Spleen (tissue), 11 donors: ENCODE measurements around the gene PCNX2. TPM values are rescaled to one million over a fixed set of nuclear protein-coding genes. Genes with fewer than 3 reads are reported as not detected.

Source experiments
- DNase-seq: peaks from one replicate; pipeline ENCODE4 v3.0.0-alpha.2; 2020
- H3K27ac ChIP-seq, 8 donors: fragments of 200-600 bp; sonication (generic) in 7 of 8; 1 replicate in 4 of 8; 2 replicates in 4 of 8; pipeline versions ENCODE4 v1.5.0 to v1.8.0; 2016 to 2021; ENCODE audit warnings: inconsistent platforms in 4 of 8, mild to moderate bottlenecking in 4 of 8, moderate library complexity in 1 of 8
- H3K27me3 ChIP-seq, 7 donors: fragments of 200-600 bp; sonication (generic) in 6 of 7; replicated peaks in 1 of 7; 1 replicate in 4 of 7; 2 replicates in 3 of 7; pipeline versions ENCODE4 v1.5.0 to v1.8.0; 2016 to 2021; ENCODE audit warnings: inconsistent platforms in 3 of 7, mild to moderate bottlenecking in 1 of 7
- H3K36me3 ChIP-seq, 6 donors: fragments of 200-600 bp; sonication (generic) in 5 of 6; 1 replicate in 4 of 6; 2 replicates in 2 of 6; pipeline versions ENCODE4 v1.5.0 to v1.8.0; 2016 to 2021; ENCODE audit warnings: inconsistent platforms in 2 of 6
- H3K4me1 ChIP-seq, 6 donors: fragments of 200-600 bp; sonication (generic) in 5 of 6; 1 replicate in 3 of 6; 2 replicates in 3 of 6; pipeline versions ENCODE4 v1.5.0 to v1.8.0; 2016 to 2021; ENCODE audit warnings: inconsistent platforms in 3 of 6
- H3K4me3 ChIP-seq, 8 donors: fragments of 200-600 bp; sonication (generic) in 7 of 8; 1 replicate in 4 of 8; 2 replicates in 4 of 8; pipeline versions ENCODE4 v1.5.0 to v1.8.0; 2016 to 2021; ENCODE audit warnings: inconsistent platforms in 4 of 8, mild to moderate bottlenecking in 4 of 8, moderate library complexity in 2 of 8
- H3K9me3 ChIP-seq, 8 donors: fragments of 200-600 bp; sonication (generic) in 7 of 8; 1 replicate in 4 of 8; 2 replicates in 4 of 8; pipeline versions ENCODE4 v1.5.0 to v1.8.0; 2016 to 2021; ENCODE audit warnings: inconsistent platforms in 4 of 8
- POLR2A ChIP-seq, 3 donors: fragments of 450-650 bp; IDR thresholded peaks; one replicate each; pipeline ENCODE4 v1.5.1; 2017; ENCODE audit warnings: antibody characterized with exemption in 3 of 3, mild to moderate bottlenecking in 1 of 3
- POLR2AphosphoS5 ChIP-seq, 3 donors: sonication (generic); formaldehyde crosslinking; IDR thresholded peaks; one replicate each; pipeline ENCODE4 v1.5.1; 2017; ENCODE audit warnings: antibody characterized with exemption in 3 of 3
- WGBS, 5 donors: extraction: QIAGEN DNeasy Blood & Tissue Kit in 3 of 5; methylation state at CpG; one replicate each; pipeline versions ENCODE4 v1.1.5 to v1.1.7; 2013 to 2018; 5-methylcytosine and 5-hydroxymethylcytosine counted together
- intact Hi-C: fragments of 100-400 bp; cut with DNase I; formaldehyde crosslinking; loops from one replicate; pipeline ENCODE4 v1.15.0; 2023; ENCODE audit warnings: low total_unique reads
- polyA plus RNA-seq, 3 donors: library from polyadenylated mRNA; stranded (reverse); fragments of 200-250 nt; gene quantifications; one replicate each; pipeline ENCODE4 v1.2.1, GENCODE V29; 2013
- total RNA-seq, 7 donors: library from RNA; depleted of rRNA in 3 of 7; stranded (reverse); fragments of >200 nt in 3 of 7; fragmentation: NEBNext Ultra II Directional in 4 of 7; extraction: Animal tissue kit (Norgen Biotek cat#: 25700) in 4 of 7; gene quantifications; one replicate each; pipeline versions ENCODE4 v1.1.0 to v1.2.1, GENCODE V29; 2016 to 2021
- TF ChIP-seq, protein P1 (sequence below), 11 experiments: fragments of 200-600 bp in 7 of 11; fragments of 450-650 bp in 4 of 11; sonication (generic) in 4 of 11; IDR thresholded peaks in 8 of 11; conservative IDR thresholded peaks in 3 of 11; 1 replicate in 7 of 11; 2 replicates in 4 of 11; pipeline versions ENCODE4 v1.4.0 to v1.8.0; 2016 to 2021; ENCODE audit warnings: antibody characterized with exemption in 11 of 11, inconsistent platforms in 4 of 11, mild to moderate bottlenecking in 1 of 11
- donor health status: healthy with polysubstance abuse.
- donor health status: DM: no; HTN: no; CAD: no; lungs with moderate emphysema.
- donor health status: DM: no; HTN: no; CAD: no.
- donor health status: Bipolar disorder and iron deficiency.
- donor health status: healthy.
- donor health status: DM: no; HTN: no; CAD: no.
- donor health status: DM: yes; HTN: yes; CAD: no.

Gene PCNX2
- total and polyA plus RNA-seq, 10 donors, result 4.0 to 26.5 (median 15.4) TPM

DNA sequence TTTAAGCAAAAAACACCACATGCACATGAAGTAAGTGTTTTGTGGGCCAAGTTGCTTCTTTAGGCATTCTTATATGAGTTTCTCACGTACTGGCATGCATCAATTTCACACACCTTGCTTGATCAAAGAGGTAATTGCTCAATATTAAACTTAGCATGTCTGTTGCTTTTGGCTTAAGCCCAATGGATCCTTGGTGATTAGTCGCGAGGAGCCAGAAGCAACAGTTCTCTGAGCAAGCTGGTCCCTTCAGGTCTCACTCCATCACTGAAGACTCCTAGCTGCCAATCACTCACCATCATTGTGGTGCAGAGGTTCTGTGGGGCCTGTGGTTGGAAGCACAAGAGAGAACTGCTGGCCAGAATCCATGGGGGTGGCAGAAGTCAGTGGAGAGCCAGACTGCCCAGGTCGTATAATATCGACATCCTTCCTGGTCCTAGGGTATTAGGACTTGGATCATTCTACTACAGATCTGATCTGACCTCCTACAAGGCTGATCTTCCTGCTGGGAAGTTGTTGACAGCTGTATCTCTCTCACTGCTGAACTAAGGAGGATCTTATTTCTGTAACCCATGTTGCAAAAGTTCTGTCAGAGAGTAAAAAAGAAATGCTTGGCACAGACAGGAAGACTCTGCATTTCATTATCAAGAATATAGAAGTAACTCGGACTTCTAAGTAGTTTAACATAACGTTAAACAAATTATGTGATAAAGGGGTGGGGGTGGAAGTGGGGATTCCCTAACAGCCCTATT, 204.6 kb downstream of the PCNX2 start:
- Histone ChIP-seq H3K4me1 (no peaks in the 10 kb centered on the region), H3K27me3 (no peaks in the 10 kb centered on the region), H3K27ac (no peak overlapping the region), H3K4me3 (no peak overlapping the region), H3K36me3 (peaks cover 0 to 19% (median 0%) of the 10 kb centered on the region in 6 donors), H3K9me3 (no peaks in the 10 kb centered on the region)
- intact Hi-C loops, result no loop called here
- DNase-seq, result no peak
- WGBS, 5 donors, result 66 to 73% (median 72%) methylated on average over 7 of the region's 7 CpGs
- TF ChIP-seq POLR2A (IDR thresholded peaks at IDR 0.05) (no peak), POLR2AphosphoS5 (IDR thresholded peaks at IDR 0.05) (no peak)
- TF ChIP-seq, protein P1, sequence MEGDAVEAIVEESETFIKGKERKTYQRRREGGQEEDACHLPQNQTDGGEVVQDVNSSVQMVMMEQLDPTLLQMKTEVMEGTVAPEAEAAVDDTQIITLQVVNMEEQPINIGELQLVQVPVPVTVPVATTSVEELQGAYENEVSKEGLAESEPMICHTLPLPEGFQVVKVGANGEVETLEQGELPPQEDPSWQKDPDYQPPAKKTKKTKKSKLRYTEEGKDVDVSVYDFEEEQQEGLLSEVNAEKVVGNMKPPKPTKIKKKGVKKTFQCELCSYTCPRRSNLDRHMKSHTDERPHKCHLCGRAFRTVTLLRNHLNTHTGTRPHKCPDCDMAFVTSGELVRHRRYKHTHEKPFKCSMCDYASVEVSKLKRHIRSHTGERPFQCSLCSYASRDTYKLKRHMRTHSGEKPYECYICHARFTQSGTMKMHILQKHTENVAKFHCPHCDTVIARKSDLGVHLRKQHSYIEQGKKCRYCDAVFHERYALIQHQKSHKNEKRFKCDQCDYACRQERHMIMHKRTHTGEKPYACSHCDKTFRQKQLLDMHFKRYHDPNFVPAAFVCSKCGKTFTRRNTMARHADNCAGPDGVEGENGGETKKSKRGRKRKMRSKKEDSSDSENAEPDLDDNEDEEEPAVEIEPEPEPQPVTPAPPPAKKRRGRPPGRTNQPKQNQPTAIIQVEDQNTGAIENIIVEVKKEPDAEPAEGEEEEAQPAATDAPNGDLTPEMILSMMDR (IDR thresholded peaks at IDR 0.05 in 8 of 11, conservative IDR thresholded peaks at IDR 0.05 in 3 of 11), result no peak

DNA sequence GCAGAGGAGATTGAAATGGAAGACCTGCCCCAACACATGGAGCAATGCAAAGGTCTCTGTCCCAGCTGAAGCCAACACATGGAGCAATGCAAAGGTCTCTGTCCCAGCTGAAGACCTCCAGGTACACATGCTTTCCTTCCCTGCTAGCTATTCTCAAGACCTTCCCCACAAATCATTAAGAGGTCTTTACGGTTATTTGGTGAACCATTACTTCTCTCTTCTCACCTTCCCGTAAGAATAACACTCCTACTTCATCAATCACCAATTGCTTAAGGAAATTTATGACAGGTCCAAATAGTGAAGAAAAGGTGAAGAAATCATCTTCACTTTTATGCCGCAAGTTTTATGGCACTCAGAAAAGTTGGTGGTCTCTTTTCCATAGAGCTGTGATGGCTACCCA, 206.3 kb downstream of the PCNX2 start:
- 91 to 98% (median 95%) methylated on average over 3 of the region's 3 CpGs for WGBS, 5 donors
- intact Hi-C loops, result no loop called here
- TF ChIP-seq POLR2A (IDR thresholded peaks at IDR 0.05) (no peak), POLR2AphosphoS5 (IDR thresholded peaks at IDR 0.05) (no peak)
- TF ChIP-seq, protein P1 (IDR thresholded peaks at IDR 0.05 in 8 of 11, conservative IDR thresholded peaks at IDR 0.05 in 3 of 11), result no peak
- peaks cover 0 to 13% (median 0%) of the 10 kb centered on the region in 6 donors for H3K36me3 ChIP-seq
- DNase-seq, result no peak
- no peaks in the 10 kb centered on the region for H3K27me3 ChIP-seq
- H3K4me3 ChIP-seq, result no peak overlapping the region
- H3K4me1 ChIP-seq, result no peaks in the 10 kb centered on the region
- no peak overlapping the region for H3K27ac ChIP-seq
- H3K9me3 ChIP-seq, result no peaks in the 10 kb centered on the region

DNA sequence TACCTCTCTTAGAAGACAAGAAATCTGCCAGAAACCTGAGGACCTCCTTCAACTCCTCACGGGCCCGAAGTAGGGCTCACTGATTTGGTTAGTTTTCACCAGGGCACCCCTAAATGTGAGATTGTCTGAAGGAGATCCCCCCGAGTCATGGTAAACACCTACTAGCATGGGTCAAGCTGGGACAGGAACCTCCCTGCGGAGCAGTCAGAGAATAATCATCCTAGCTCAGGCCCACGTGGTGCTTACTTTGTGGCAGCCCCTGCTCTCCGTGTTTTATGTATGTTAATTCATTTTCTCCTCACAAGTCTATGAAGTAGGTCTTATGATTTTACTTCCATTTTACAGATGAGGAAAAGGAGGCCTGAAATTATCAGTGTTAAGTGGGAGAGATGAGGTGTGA, 206.9 kb downstream of the PCNX2 start:
- peaks cover 0 to 13% (median 0%) of the 10 kb centered on the region in 6 donors for H3K36me3 ChIP-seq
- H3K27ac ChIP-seq, result no peak overlapping the region
- no peak for DNase-seq
- no peak for TF ChIP-seq POLR2AphosphoS5 (IDR thresholded peaks at IDR 0.05)
- no peak for TF ChIP-seq POLR2A (IDR thresholded peaks at IDR 0.05)
- TF ChIP-seq, protein P1 (IDR thresholded peaks at IDR 0.05 in 8 of 11, conservative IDR thresholded peaks at IDR 0.05 in 3 of 11), result no peak
- no peaks in the 10 kb centered on the region for H3K4me1 ChIP-seq
- H3K9me3 ChIP-seq, result no peaks in the 10 kb centered on the region
- H3K27me3 ChIP-seq, result no peaks in the 10 kb centered on the region
- no peak overlapping the region for H3K4me3 ChIP-seq
- intact Hi-C loops, result no loop called here
- 88 to 97% (median 94%) methylated on average over 6 of the region's 6 CpGs for WGBS, 5 donors

DNA sequence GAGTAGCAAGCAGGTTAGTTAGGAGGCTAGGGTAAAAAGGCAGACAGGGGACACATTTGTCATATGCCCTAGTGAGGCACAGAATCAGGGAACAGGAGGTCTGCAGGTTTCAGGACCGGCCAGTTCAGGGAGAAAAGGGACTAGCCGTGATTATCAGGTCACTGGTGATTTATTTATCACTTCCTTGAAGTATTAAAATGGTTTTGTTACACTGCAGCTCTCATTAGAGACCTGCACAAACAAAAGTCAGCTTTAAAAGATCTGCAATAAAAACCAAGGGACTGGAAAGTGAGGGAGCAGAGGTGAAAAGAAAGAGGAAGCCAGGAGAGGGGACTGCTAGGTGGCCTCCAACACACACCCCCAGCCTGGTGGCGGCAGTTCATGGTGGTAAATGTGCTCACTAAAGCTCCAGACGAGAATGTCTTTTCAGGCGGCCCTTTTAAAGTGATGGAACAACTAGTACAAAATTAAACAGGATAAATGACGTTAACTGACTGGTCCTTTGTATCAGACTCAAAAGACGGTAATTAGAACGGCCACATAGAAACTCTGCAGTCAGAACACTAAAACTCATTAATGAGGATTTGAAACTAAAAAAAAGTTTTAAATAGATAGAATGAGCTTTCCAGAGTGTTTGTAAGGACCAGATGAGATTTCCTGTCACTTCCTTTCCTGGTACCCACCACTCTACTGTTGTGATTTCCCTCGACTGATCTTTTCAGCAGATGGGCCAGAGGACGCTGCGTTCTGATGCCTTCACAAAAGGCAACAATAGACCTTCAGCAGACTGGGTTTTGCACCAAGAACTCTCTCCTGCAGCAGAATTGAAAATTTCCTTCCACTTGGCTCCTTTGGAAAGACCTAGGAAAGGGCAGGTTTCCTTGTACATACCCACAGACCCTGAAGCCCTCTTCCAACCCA, 208.3 kb downstream of the PCNX2 start:
- Histone ChIP-seq H3K27ac (no peak overlapping the region), H3K36me3 (peaks cover 0 to 13% (median 0%) of the 10 kb centered on the region in 6 donors), H3K9me3 (no peaks in the 10 kb centered on the region), H3K4me3 (no peak overlapping the region), H3K27me3 (no peaks in the 10 kb centered on the region), H3K4me1 (peaks cover 0 to 11% (median under 1%) of the 10 kb centered on the region in 6 donors)
- DNase-seq, result no peak
- 78 to 86% (median 83%) methylated on average over 10 to 11 of the region's 11 CpGs for WGBS, 5 donors
- intact Hi-C loops, result no loop called here
- no peak for TF ChIP-seq POLR2AphosphoS5 (IDR thresholded peaks at IDR 0.05)
- TF ChIP-seq, protein P1 (IDR thresholded peaks at IDR 0.05 in 8 of 11, conservative IDR thresholded peaks at IDR 0.05 in 3 of 11), result no peak
- TF ChIP-seq POLR2A (IDR thresholded peaks at IDR 0.05), result no peak
